WTC11 (cell line): ENCODE data around the gene ASTN2. TPM values are rescaled to one million over a fixed set of nuclear protein-coding genes. Genes with fewer than 3 reads are reported as not detected.

ENCODE experiments used
- ATAC-seq: fragments of 200-7000 bp; cut with Tn5 transposase; 2 replicates; pipeline ENCODE4 v1.10.0; 2021; ENCODE audit warnings: mild to moderate bottlenecking, moderate library complexity
- CTCF ChIA-PET: fragments of 300-600 bp; sonication (Branson Sonifier 250); formaldehyde crosslinking; loops from one replicate; lab custom pipeline; 2021; ENCODE audit warnings: antibody characterized with exemption; lab: Charles Lee
- POLR2A ChIA-PET: fragments of 350-600 bp; sonication (Branson Sonifier 250); formaldehyde crosslinking; loops from one replicate; lab custom pipeline; 2021; ENCODE audit warnings: antibody characterized with exemption; lab: Charles Lee
- DNase-seq: peaks from one replicate; pipeline ENCODE4 v3.0.0; 2021; ENCODE audit warnings: low spot score
- H3K27ac Mint-ChIP-seq: 2 replicates; pipeline ENCODE4 v1.8.0; 2021; ENCODE audit warnings: mixed read lengths
- H3K27me3 Mint-ChIP-seq: 2 replicates; pipeline ENCODE4 v1.8.0; 2021; ENCODE audit warnings: low read depth, mild to moderate bottlenecking, moderate library complexity, mixed read lengths
- H3K36me3 Mint-ChIP-seq: 2 replicates; pipeline ENCODE4 v1.8.0; 2021; ENCODE audit warnings: mixed read lengths
- H3K4me1 Mint-ChIP-seq: 2 replicates; pipeline ENCODE4 v1.8.0; 2022; ENCODE audit warnings: mixed read lengths
- H3K4me3 Mint-ChIP-seq: 2 replicates; pipeline ENCODE4 v1.8.0; 2021; ENCODE audit warnings: mild to moderate bottlenecking, moderate library complexity, mixed read lengths
- H3K9me3 Mint-ChIP-seq: 2 replicates; pipeline ENCODE4 v1.8.0; 2021; ENCODE audit warnings: mixed read lengths
- ARID4B ChIP-seq: sonication (generic); formaldehyde crosslinking; IDR thresholded peaks from 2 replicates; pipeline ENCODE4 v1.8.0; 2023; ENCODE audit warnings: missing genetic modification reagents, mild to moderate bottlenecking, borderline replicate concordance
- ATF1 ChIP-seq: sonication (generic); formaldehyde crosslinking; IDR thresholded peaks from 2 replicates; pipeline ENCODE4 v1.8.1; 2023; ENCODE audit warnings: mild to moderate bottlenecking, moderate library complexity, missing genetic modification reagents
- ATF3 ChIP-seq: sonication (generic); formaldehyde crosslinking; conservative IDR thresholded peaks from 2 replicates; pipeline ENCODE4 v1.8.1; 2022; ENCODE audit warnings: mild to moderate bottlenecking, missing genetic modification reagents
- CDX4 ChIP-seq: fragments of 250-450 bp; sonication (Bioruptor Pico); IDR thresholded peaks from 2 replicates; pipeline ENCODE4 v1.9.0; 2021; ENCODE audit warnings: moderate library complexity, mild to moderate bottlenecking, inconsistent platforms, borderline replicate concordance
- ESRRA ChIP-seq: sonication (generic); formaldehyde crosslinking; IDR thresholded peaks from 2 replicates; pipeline ENCODE4 v1.8.1; 2022; ENCODE audit warnings: mild to moderate bottlenecking, missing genetic modification reagents, borderline replicate concordance
- FOXK1 ChIP-seq: sonication (generic); formaldehyde crosslinking; IDR thresholded peaks from 2 replicates; pipeline ENCODE4 v1.8.0; 2022; ENCODE audit warnings: mild to moderate bottlenecking, moderate library complexity, missing genetic modification reagents
- FOXP4 ChIP-seq: sonication (generic); formaldehyde crosslinking; IDR thresholded peaks from 2 replicates; pipeline ENCODE4 v1.8.0; 2022; ENCODE audit warnings: mild to moderate bottlenecking, missing genetic modification reagents
- IRF1 ChIP-seq: sonication (generic); formaldehyde crosslinking; IDR thresholded peaks from 2 replicates; pipeline ENCODE4 v1.8.0; 2023; ENCODE audit warnings: missing genetic modification reagents
- JUN ChIP-seq: sonication (generic); formaldehyde crosslinking; IDR thresholded peaks from 2 replicates; pipeline ENCODE4 v1.8.0; 2023; ENCODE audit warnings: mild to moderate bottlenecking, missing genetic modification reagents
- MLX ChIP-seq: sonication (generic); formaldehyde crosslinking; IDR thresholded peaks from 2 replicates; pipeline ENCODE4 v1.8.1; 2023; ENCODE audit warnings: mild to moderate bottlenecking, missing genetic modification reagents, moderate library complexity
- NR1H2 ChIP-seq: sonication (generic); formaldehyde crosslinking; IDR thresholded peaks from 2 replicates; pipeline ENCODE4 v1.9.0; 2021; ENCODE audit warnings: mild to moderate bottlenecking, moderate library complexity, missing genetic modification reagents
- NR3C1 ChIP-seq: sonication (generic); formaldehyde crosslinking; conservative IDR thresholded peaks from 2 replicates; pipeline ENCODE4 v1.8.1; 2023; ENCODE audit warnings: low read depth, mild to moderate bottlenecking, missing genetic modification reagents
- PREB ChIP-seq: sonication (generic); formaldehyde crosslinking; IDR thresholded peaks from 2 replicates; pipeline ENCODE4 v1.8.1; 2022; ENCODE audit warnings: mild to moderate bottlenecking, missing genetic modification reagents, moderate library complexity, borderline replicate concordance
- PRRX2 ChIP-seq: fragments of 250-450 bp; sonication (Bioruptor Pico); IDR thresholded peaks from 2 replicates; pipeline ENCODE4 v1.8.0; 2021; ENCODE audit warnings: mild to moderate bottlenecking
- RELA ChIP-seq: sonication (generic); formaldehyde crosslinking; IDR thresholded peaks from 2 replicates; pipeline ENCODE4 v1.8.1; 2022; ENCODE audit warnings: missing genetic modification reagents, mild to moderate bottlenecking, borderline replicate concordance
- SMAD3 ChIP-seq: sonication (generic); formaldehyde crosslinking; IDR thresholded peaks from 2 replicates; pipeline ENCODE4 v1.8.0; 2022; ENCODE audit warnings: missing genetic modification reagents, mild to moderate bottlenecking, borderline replicate concordance
- ZNF138 ChIP-seq: sonication (generic); formaldehyde crosslinking; conservative IDR thresholded peaks from 2 replicates; pipeline ENCODE4 v1.8.1; 2022; ENCODE audit warnings: mild to moderate bottlenecking, moderate library complexity, missing genetic modification reagents
- total RNA-seq: library from RNA; stranded (reverse); gene quantifications from 3 replicates; pipeline ENCODE4 v1.2.3, GENCODE V29; 2021

The ASTN2 gene
- total RNA-seq, 1 experiment from 2014 or later, result 16.2 TPM

GRCh38 chr9:117211280-117211679, 203.6 kb downstream of the ASTN2 start:
- TF ChIP-seq NR3C1 (CRISPR knock-in tag) (no peak), SMAD3 (CRISPR knock-in tag) (no peak), ARID4B (no peak), ZNF138 (CRISPR knock-in tag) (no peak), CDX4 (CRISPR knock-in tag) (no peak), ESRRA (CRISPR knock-in tag) (no peak), ATF1 (CRISPR knock-in tag) (no peak), PRRX2 (CRISPR knock-in tag) (no peak), FOXK1 (CRISPR knock-in tag) (no peak), PREB (CRISPR knock-in tag) (no peak), NR1H2 (CRISPR knock-in tag) (no peak)
- DNase-seq (no peak), ATAC-seq (no peak; the same call in 1 of the 2 replicates)
- peaks cover 17% of the 10 kb centered on the region for H3K9me3 Mint-ChIP-seq
- no peak overlapping the region for H3K27ac Mint-ChIP-seq
- CTCF ChIA-PET, result no interaction called here
- H3K36me3 Mint-ChIP-seq, result peaks cover 2% of the 10 kb centered on the region; the same call in 1 of the 2 replicates
- H3K4me1 Mint-ChIP-seq, result peaks cover 10% of the 10 kb centered on the region
- H3K4me3 Mint-ChIP-seq, result no peak overlapping the region
- POLR2A ChIA-PET, result no interaction called here
- no peaks in the 10 kb centered on the region for H3K27me3 Mint-ChIP-seq

GRCh38 chr9:117205806-117206205, 209.1 kb downstream of the ASTN2 start:
- Mint-ChIP-seq H3K9me3 (peaks cover 17% of the 10 kb centered on the region), H3K4me3 (no peak overlapping the region), H3K27ac (no peak overlapping the region; the same call in 1 of the 2 replicates), H3K36me3 (peaks cover 2% of the 10 kb centered on the region; the same call in 1 of the 2 replicates), H3K4me1 (peaks cover 5% of the 10 kb centered on the region), H3K27me3 (no peaks in the 10 kb centered on the region)
- ATAC-seq (no peak), DNase-seq (no peak)
- TF ChIP-seq IRF1 (no peak), RELA (CRISPR knock-in tag) (no peak), ATF3 (CRISPR knock-in tag) (no peak), JUN (CRISPR knock-in tag) (no peak), MLX (no peak), FOXP4 (CRISPR knock-in tag) (no peak)
- ChIA-PET POLR2A (no interaction called here), CTCF (interaction anchor here (1.0 kb wide), 1 partner anchor 206 kb away, joined by 4 read pairs; no protein-coding TSS in a partner anchor)
